K562 (cell line): ENCODE results near the gene CDC14B. TPM values are rescaled to one million over a fixed set of nuclear protein-coding genes. Genes with fewer than 3 reads are reported as not detected.

Experiments used
- AFF4 ChIP-seq: sonication (generic); formaldehyde crosslinking; IDR thresholded peaks from 2 replicates; pipeline ENCODE4 v1.8.0; 2023; ENCODE audit warnings: mild to moderate bottlenecking, missing genetic modification reagents
- CREB1 ChIP-seq, 2 experiments: sonication (generic) in 1 of 2; formaldehyde crosslinking in 1 of 2; IDR thresholded peaks; 2 replicates each; pipeline versions ENCODE4 v1.6.1 to v1.8.0; 2012 to 2022; ENCODE audit warnings: inconsistent platforms in 1 of 2, mild to moderate bottlenecking in 1 of 2, missing genetic modification reagents in 1 of 2, moderate library complexity in 1 of 2
- TFAP4 ChIP-seq: sonication (generic); formaldehyde crosslinking; IDR thresholded peaks from 2 replicates; pipeline ENCODE4 v1.8.0; 2022; ENCODE audit warnings: missing genetic modification reagents, mild to moderate bottlenecking, moderate library complexity, borderline replicate concordance
- ZFX ChIP-seq: sonication (generic); formaldehyde crosslinking; IDR thresholded peaks from 2 replicates; pipeline ENCODE4 v1.8.0; 2022; ENCODE audit warnings: mild to moderate bottlenecking, missing genetic modification reagents, moderate library complexity
- polyA plus RNA-seq, 8 experiments: library from polyadenylated mRNA; depleted of rRNA in 4 of 8; stranded (reverse) in 5 of 8; unstranded in 3 of 8; fragments of >200 nt; fragmentation: Nextera tagmentation in 2 of 8; fragmentation: Illumina TruSeq in 1 of 8; extraction: Ambion mirVana in 2 of 8; extraction: Trizol in 1 of 8; gene quantifications; 2 replicates each; pipeline versions ENCODE4 v1.2.1 to v1.2.3, GENCODE V29; 2011 to 2014; ENCODE audit warnings: inconsistent platforms in 1 of 8, missing spikeins in 1 of 8
- total RNA-seq, 7 experiments: library from RNA; depleted of rRNA in 6 of 7; stranded (reverse); fragments of >200 nt in 6 of 7; fragmentation: Illumina TruSeq in 2 of 7; extraction: Trizol in 2 of 7; gene quantifications; 2 replicates each; pipeline versions ENCODE4 v1.2.1 to v1.2.3, GENCODE V29; 2011 to 2021; ENCODE audit warnings: low replicate concordance in 1 of 7
- TF ChIP-seq, protein P1 (sequence below): fragments of 450-650 bp; IDR thresholded peaks from 2 replicates; pipeline ENCODE4 v1.6.1; 2018; ENCODE audit warnings: mild to moderate bottlenecking, low read depth; ENCODE audit not compliant: partially characterized antibody

CDC14B gene
- total and polyA plus RNA-seq, 9 of the 15 experiments (the other 6 are each of a cell fraction or from before 2014, with no cell fraction given), result 1.4 to 6.0 (median 3.8) TPM

DNA sequence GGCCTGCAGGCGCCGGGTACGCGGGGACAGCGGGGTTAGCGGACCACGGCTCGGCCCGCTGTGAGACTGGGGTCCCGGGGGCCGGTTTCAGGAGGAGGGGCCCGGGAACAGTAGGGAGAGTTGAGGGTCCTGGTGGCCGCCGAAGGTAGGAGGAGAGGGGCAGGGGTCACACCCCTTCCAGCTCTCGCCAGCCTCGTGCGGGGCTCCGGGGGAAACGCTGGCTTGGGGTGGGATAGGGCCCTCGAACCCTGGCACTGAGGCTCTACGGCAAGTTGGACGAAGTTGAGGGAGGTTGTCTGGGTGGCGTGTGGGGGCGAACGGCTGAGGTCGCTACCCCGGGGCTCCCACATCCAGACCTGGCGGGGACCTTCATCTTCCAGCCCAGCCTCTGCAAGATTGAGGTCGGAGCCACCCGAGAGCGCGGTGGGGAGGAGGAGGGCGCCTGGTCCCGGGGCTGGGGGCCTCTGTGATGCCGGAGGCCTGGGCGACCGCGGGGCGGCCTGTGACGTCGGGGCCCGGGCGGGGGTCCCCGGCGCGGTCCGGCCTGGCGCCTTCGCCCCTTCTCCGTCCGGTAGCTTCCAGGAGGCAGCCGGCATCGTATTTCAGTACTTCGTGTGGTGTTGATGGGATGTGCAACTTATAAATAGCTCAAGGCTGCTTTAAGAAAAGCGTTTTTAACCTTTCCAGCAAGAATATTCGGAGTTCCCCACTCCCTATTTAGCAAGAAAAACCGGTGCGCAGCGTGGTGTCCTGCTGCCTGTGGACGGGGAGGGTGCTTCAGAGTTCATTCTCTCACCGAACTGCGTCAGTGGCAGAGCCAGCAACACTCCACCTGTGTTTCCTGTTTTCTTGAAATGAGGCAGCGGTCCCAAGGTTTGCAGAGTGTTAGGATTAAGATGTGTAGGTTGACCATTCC lies 168.8 kb downstream of the CDC14B start (continued):
- TF ChIP-seq AFF4 (CRISPR knock-in tag) (0 out of 2 replicates have a peak, but pooled peaks have one; percentile 62), CREB1 (IDR thresholded peaks at IDR 0.05) (no peak), CREB1 (CRISPR knock-in tag; IDR thresholded peaks at IDR 0.05) (peak; percentile 35; the same call in 1 of the 2 replicates), ZFX (CRISPR knock-in tag) (peak; percentile 37; the same call in 1 of the 2 replicates), TFAP4 (CRISPR knock-in tag) (peak; percentile 48; the same call in 1 of the 2 replicates)
- TF ChIP-seq, protein P1, sequence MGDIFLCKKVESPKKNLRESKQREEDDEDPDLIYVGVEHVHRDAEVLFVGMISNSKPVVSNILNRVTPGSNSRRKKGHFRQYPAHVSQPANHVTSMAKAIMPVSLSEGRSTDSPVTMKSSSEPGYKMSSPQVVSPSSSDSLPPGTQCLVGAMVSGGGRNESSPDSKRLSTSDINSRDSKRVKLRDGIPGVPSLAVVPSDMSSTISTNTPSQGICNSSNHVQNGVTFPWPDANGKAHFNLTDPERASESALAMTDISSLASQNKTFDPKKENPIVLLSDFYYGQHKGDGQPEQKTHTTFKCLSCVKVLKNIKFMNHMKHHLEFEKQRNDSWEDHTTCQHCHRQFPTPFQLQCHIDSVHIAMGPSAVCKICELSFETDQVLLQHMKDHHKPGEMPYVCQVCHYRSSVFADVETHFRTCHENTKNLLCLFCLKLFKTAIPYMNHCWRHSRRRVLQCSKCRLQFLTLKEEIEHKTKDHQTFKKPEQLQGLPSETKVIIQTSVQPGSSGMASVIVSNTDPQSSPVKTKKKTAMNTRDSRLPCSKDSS, result no peak
- TF ChIP-seq, all 486 proteins: peak for 6

Other genes with a start within 250 kb of the CDC14B start
- gene SLC35D2, start 236.1 kb downstream of the CDC14B start, total RNA-seq (2014; rRNA removed), result 7.9 and 8.0 TPM in 2 replicates
- 11.8 and 13.9 TPM in 2 replicates for gene SLC35D2, start 236.1 kb downstream of the CDC14B start, total RNA-seq (2014; rRNA removed; fragmentation: Illumina TruSeq; extraction: Trizol)
- 12.9 and 13.2 TPM in 2 replicates for gene SLC35D2, start 236.1 kb downstream of the CDC14B start, total RNA-seq (2015; rRNA removed; fragmentation: Illumina TruSeq; extraction: Trizol)
- gene SLC35D2, start 236.1 kb downstream of the CDC14B start, total RNA-seq (2021), result 10.6 and 11.7 TPM in 2 replicates
- 11.2 and 14.9 TPM in 2 replicates for gene SLC35D2, start 236.1 kb downstream of the CDC14B start, polyA plus RNA-seq (2011; rRNA removed)
- 12.1 and 12.7 TPM in 2 replicates for gene SLC35D2, start 236.1 kb downstream of the CDC14B start, polyA plus RNA-seq (2014; fragmentation: Illumina TruSeq; extraction: Trizol)
- gene SLC35D2, start 236.1 kb downstream of the CDC14B start, polyA plus RNA-seq (2014; fragmentation: Nextera tagmentation; extraction: Ambion mirVana), result 1 to 10 TPM; 2.9 to 3.2 TPM
- 9.0 and 14.1 TPM in 2 replicates for gene SLC35D2, start 236.1 kb downstream of the CDC14B start, polyA plus RNA-seq (2014; rRNA removed)
- gene ZNF367, start 201.5 kb downstream of the CDC14B start, total RNA-seq (2014; rRNA removed), result 12.4 and 13.2 TPM in 2 replicates
- gene ZNF367, start 201.5 kb downstream of the CDC14B start, total RNA-seq (2014; rRNA removed; fragmentation: Illumina TruSeq; extraction: Trizol), result 11.8 and 13.2 TPM in 2 replicates
- gene ZNF367, start 201.5 kb downstream of the CDC14B start, total RNA-seq (2015; rRNA removed; fragmentation: Illumina TruSeq; extraction: Trizol), result 12.6 and 14.4 TPM in 2 replicates
- gene ZNF367, start 201.5 kb downstream of the CDC14B start, total RNA-seq (2021), result 13.1 and 13.2 TPM in 2 replicates
- 7.3 and 9.1 TPM in 2 replicates for gene ZNF367, start 201.5 kb downstream of the CDC14B start, polyA plus RNA-seq (2011; rRNA removed)
- 9.4 and 10.0 TPM in 2 replicates for gene ZNF367, start 201.5 kb downstream of the CDC14B start, polyA plus RNA-seq (2014; fragmentation: Illumina TruSeq; extraction: Trizol)
- 1 to 10 TPM; 2.7 TPM for gene ZNF367, start 201.5 kb downstream of the CDC14B start, polyA plus RNA-seq (2014; fragmentation: Nextera tagmentation; extraction: Ambion mirVana)
- gene ZNF367, start 201.5 kb downstream of the CDC14B start, polyA plus RNA-seq (2014; rRNA removed), result 9.9 and 10.8 TPM in 2 replicates
- gene HABP4, start 169.7 kb downstream of the CDC14B start, total RNA-seq (2014; rRNA removed), result 1.9 and 2.0 TPM in 2 replicates
- gene HABP4, start 169.7 kb downstream of the CDC14B start, total RNA-seq (2014; rRNA removed; fragmentation: Illumina TruSeq; extraction: Trizol), result 1.8 and 2.0 TPM in 2 replicates
- gene HABP4, start 169.7 kb downstream of the CDC14B start, total RNA-seq (2015; rRNA removed; fragmentation: Illumina TruSeq; extraction: Trizol), result 1.3 and 1.9 TPM in 2 replicates
- 1.9 and 2.1 TPM in 2 replicates for gene HABP4, start 169.7 kb downstream of the CDC14B start, total RNA-seq (2021)
- 1.4 and 2.2 TPM in 2 replicates for gene HABP4, start 169.7 kb downstream of the CDC14B start, polyA plus RNA-seq (2011; rRNA removed)
- 1.1 and 2.0 TPM in 2 replicates for gene HABP4, start 169.7 kb downstream of the CDC14B start, polyA plus RNA-seq (2014; fragmentation: Illumina TruSeq; extraction: Trizol)
- gene HABP4, start 169.7 kb downstream of the CDC14B start, polyA plus RNA-seq (2014; fragmentation: Nextera tagmentation; extraction: Ambion mirVana), result under 1 TPM; 0.38 to 0.52 TPM
- 2.4 and 3.4 TPM in 2 replicates for gene HABP4, start 169.7 kb downstream of the CDC14B start, polyA plus RNA-seq (2014; rRNA removed)
- 10.6 and 12.0 TPM in 2 replicates for gene PRXL2C, start 35.5 kb upstream of the CDC14B start, total RNA-seq (2014; rRNA removed)
- gene PRXL2C, start 35.5 kb upstream of the CDC14B start, total RNA-seq (2014; rRNA removed; fragmentation: Illumina TruSeq; extraction: Trizol), result 14.6 and 14.7 TPM in 2 replicates
- 14.1 and 15.3 TPM in 2 replicates for gene PRXL2C, start 35.5 kb upstream of the CDC14B start, total RNA-seq (2015; rRNA removed; fragmentation: Illumina TruSeq; extraction: Trizol)
- gene PRXL2C, start 35.5 kb upstream of the CDC14B start, total RNA-seq (2021), result 13.4 and 15.2 TPM in 2 replicates
- 9.9 and 13.6 TPM in 2 replicates for gene PRXL2C, start 35.5 kb upstream of the CDC14B start, polyA plus RNA-seq (2011; rRNA removed)
- 9.0 and 9.3 TPM in 2 replicates for gene PRXL2C, start 35.5 kb upstream of the CDC14B start, polyA plus RNA-seq (2014; fragmentation: Illumina TruSeq; extraction: Trizol)
- 1 to 10 TPM; 3.6 to 3.7 TPM for gene PRXL2C, start 35.5 kb upstream of the CDC14B start, polyA plus RNA-seq (2014; fragmentation: Nextera tagmentation; extraction: Ambion mirVana)
- gene PRXL2C, start 35.5 kb upstream of the CDC14B start, polyA plus RNA-seq (2014; rRNA removed), result 8.1 and 8.9 TPM in 2 replicates
- 8.3 and 8.7 TPM in 2 replicates for gene ZNF510, start 158.2 kb upstream of the CDC14B start, total RNA-seq (2014; rRNA removed)
- 17.0 and 20.5 TPM in 2 replicates for gene ZNF510, start 158.2 kb upstream of the CDC14B start, total RNA-seq (2014; rRNA removed; fragmentation: Illumina TruSeq; extraction: Trizol)
- 11.6 and 12.7 TPM in 2 replicates for gene ZNF510, start 158.2 kb upstream of the CDC14B start, total RNA-seq (2015; rRNA removed; fragmentation: Illumina TruSeq; extraction: Trizol)
- gene ZNF510, start 158.2 kb upstream of the CDC14B start, total RNA-seq (2021), result 7.6 and 11.4 TPM in 2 replicates
- gene ZNF510, start 158.2 kb upstream of the CDC14B start, polyA plus RNA-seq (2011; rRNA removed), result 12.9 and 16.1 TPM in 2 replicates
- 11.2 and 12.1 TPM in 2 replicates for gene ZNF510, start 158.2 kb upstream of the CDC14B start, polyA plus RNA-seq (2014; fragmentation: Illumina TruSeq; extraction: Trizol)
- 1 to 10 TPM; 5.3 to 5.5 TPM for gene ZNF510, start 158.2 kb upstream of the CDC14B start, polyA plus RNA-seq (2014; fragmentation: Nextera tagmentation; extraction: Ambion mirVana)
- gene ZNF510, start 158.2 kb upstream of the CDC14B start, polyA plus RNA-seq (2014; rRNA removed), result 7.4 and 9.8 TPM in 2 replicates
- 4.3 and 5.1 TPM in 2 replicates for gene ZNF782, start 234.7 kb upstream of the CDC14B start, total RNA-seq (2014; rRNA removed)
- 6.0 and 6.4 TPM in 2 replicates for gene ZNF782, start 234.7 kb upstream of the CDC14B start, total RNA-seq (2014; rRNA removed; fragmentation: Illumina TruSeq; extraction: Trizol)
- 7.1 and 8.8 TPM in 2 replicates for gene ZNF782, start 234.7 kb upstream of the CDC14B start, total RNA-seq (2015; rRNA removed; fragmentation: Illumina TruSeq; extraction: Trizol)
- gene ZNF782, start 234.7 kb upstream of the CDC14B start, total RNA-seq (2021), result 4.5 and 4.9 TPM in 2 replicates
- 4.5 and 4.6 TPM in 2 replicates for gene ZNF782, start 234.7 kb upstream of the CDC14B start, polyA plus RNA-seq (2011; rRNA removed)
- 3.9 and 4.2 TPM in 2 replicates for gene ZNF782, start 234.7 kb upstream of the CDC14B start, polyA plus RNA-seq (2014; fragmentation: Illumina TruSeq; extraction: Trizol)
- gene ZNF782, start 234.7 kb upstream of the CDC14B start, polyA plus RNA-seq (2014; fragmentation: Nextera tagmentation; extraction: Ambion mirVana), result under 1 TPM; 0.38 to 0.55 TPM
- gene ZNF782, start 234.7 kb upstream of the CDC14B start, polyA plus RNA-seq (2014; rRNA removed), result 3.2 and 5.3 TPM in 2 replicates